Right atrium auricular region (tissue), 2 donors: Measurements from ENCODE around the gene AGAP1. TPM values are rescaled to one million over a fixed set of nuclear protein-coding genes. Genes with fewer than 3 reads are reported as not detected.
A peak's percentile ranks its signal among the peaks of the same experiment; 100 is the strongest.

Source experiments
- DNase-seq: peaks from one replicate; pipeline ENCODE4 v3.0.0-alpha.2; 2019; ENCODE audit warnings: low spot score
- H3K27ac ChIP-seq, 2 donors: fragments of 200-600 bp; sonication (generic); 1 replicate in 1 of 2; 2 replicates in 1 of 2; pipeline ENCODE4 v1.5.1; 2016 to 2019
- H3K27me3 ChIP-seq, 2 donors: fragments of 200-600 bp; sonication (generic); one replicate each; pipeline versions ENCODE4 v1.5.1 to v1.6.0; 2017 to 2019
- H3K36me3 ChIP-seq: fragments of 200-600 bp; sonication (generic); one replicate; pipeline ENCODE4 v1.5.1; 2016
- H3K4me1 ChIP-seq, 2 donors: fragments of 200-600 bp; sonication (generic); one replicate each; pipeline versions ENCODE4 v1.5.1 to v1.6.0; 2017 to 2019
- H3K4me3 ChIP-seq, 2 donors: fragments of 200-600 bp; sonication (generic); 1 replicate in 1 of 2; 2 replicates in 1 of 2; pipeline ENCODE4 v1.5.1; 2017 to 2019; ENCODE audit warnings: mild to moderate bottlenecking in 1 of 2, moderate library complexity in 1 of 2
- H3K9me3 ChIP-seq, 2 donors: fragments of 200-600 bp; sonication (generic); one replicate each; pipeline ENCODE4 v1.5.1; 2019
- CTCF ChIP-seq, 2 donors: fragments of 200-600 bp; sonication (generic); IDR thresholded peaks; one replicate each; pipeline ENCODE4 v1.5.1; 2019; ENCODE audit warnings: antibody characterized with exemption in 2 of 2
- total RNA-seq, 2 donors: library from RNA; depleted of rRNA; stranded (reverse); fragments of >200 nt; gene quantifications; one replicate each; pipeline ENCODE4 v1.1.0, GENCODE V29; 2016

AGAP1 gene
- total RNA-seq, 2 donors from 2014 or later: 11.6 to 17.2 TPM

GRCh38 chr2:235661167-235661937 is 167.5 kb downstream of the AGAP1 start:
- no peak for TF ChIP-seq CTCF (IDR thresholded peaks at IDR 0.05)
- H3K36me3 ChIP-seq: no peaks in the 10 kb centered on the region
- H3K27me3 ChIP-seq: no peaks in the 10 kb centered on the region
- no peak overlapping the region for H3K27ac ChIP-seq
- no peaks in the 10 kb centered on the region for H3K9me3 ChIP-seq
- H3K4me3 ChIP-seq: no peak overlapping the region
- peaks cover 0 to 33% of the 10 kb centered on the region in 2 donors for H3K4me1 ChIP-seq
- no peak for DNase-seq

- no peak for DNase-seq
- Histone ChIP-seq H3K4me3 (no peak overlapping the region), H3K36me3 (no peaks in the 10 kb centered on the region), H3K27me3 (no peaks in the 10 kb centered on the region), H3K4me1 (peaks cover 0 to 37% of the 10 kb centered on the region in 2 donors), H3K27ac (no peak overlapping the region), H3K9me3 (no peaks in the 10 kb centered on the region)
- no peak for TF ChIP-seq CTCF (IDR thresholded peaks at IDR 0.05)
Observed at GRCh38 chr2:235661952-235662351, 168.1 kb downstream of the AGAP1 start.

- Histone ChIP-seq H3K4me3 (no peak overlapping the region), H3K27ac (no peak overlapping the region), H3K9me3 (no peaks in the 10 kb centered on the region), H3K4me1 (peaks cover 0 to 32% of the 10 kb centered on the region in 2 donors), H3K36me3 (no peaks in the 10 kb centered on the region), H3K27me3 (no peaks in the 10 kb centered on the region)
- TF ChIP-seq CTCF (IDR thresholded peaks at IDR 0.05): no peak
- no peak for DNase-seq
Observed at GRCh38 chr2:235663875-235664274, 170.0 kb downstream of the AGAP1 start.

- no peaks in the 10 kb centered on the region for H3K9me3 ChIP-seq
- H3K27me3 ChIP-seq: no peaks in the 10 kb centered on the region
- no peaks in the 10 kb centered on the region for H3K36me3 ChIP-seq
- H3K4me3 ChIP-seq: peak overlapping the region; percentile 11 to 35
- no peak overlapping the region for H3K27ac ChIP-seq
- no peak for TF ChIP-seq CTCF (IDR thresholded peaks at IDR 0.05)
- H3K4me1 ChIP-seq: peaks cover 0 to 27% of the 10 kb centered on the region in 2 donors
- DNase-seq: no peak
Observed at GRCh38 chr2:235665661-235666212, 171.9 kb downstream of the AGAP1 start.

GRCh38 chr2:235666213-235666781 is 172.5 kb downstream of the AGAP1 start:
- Histone ChIP-seq H3K4me1 (peaks cover 0 to 32% of the 10 kb centered on the region in 2 donors), H3K27ac (no peak overlapping the region)
- no peak for DNase-seq

More at GRCh38 chr2:235666213-235666781, 172.5 kb downstream of the AGAP1 start:
- Histone ChIP-seq H3K36me3 (no peaks in the 10 kb centered on the region), H3K27me3 (no peaks in the 10 kb centered on the region), H3K4me3 (peak overlapping the region; percentile 11 to 35), H3K9me3 (no peaks in the 10 kb centered on the region)
- TF ChIP-seq CTCF (IDR thresholded peaks at IDR 0.05): no peak
